GM12801 (cell line): ENCODE measurements around the gene MT1F.

Source experiments
- CTCF ChIP-seq: IDR thresholded peaks from one replicate; pipeline ENCODE4 v1.5.1; 2011; ENCODE audit warnings: control low read depth; ENCODE audit not compliant: insufficient read length; ENCODE audit errors: extremely low read depth

The MT1F gene

GRCh38 chr16:56695246-56695645 lies 37.5 kb downstream of the MT1F start:
- no peak for TF ChIP-seq CTCF

GRCh38 chr16:56697456-56698155 lies 39.8 kb downstream of the MT1F start:
- no peak for TF ChIP-seq CTCF

- no peak for TF ChIP-seq CTCF
These were observed 42.4 kb downstream of the MT1F start for GRCh38 chr16:56700195-56700594.

GRCh38 chr16:56700631-56701030 lies 42.9 kb downstream of the MT1F start:
- TF ChIP-seq CTCF: no peak

- no peak for TF ChIP-seq CTCF
These were observed 43.8 kb downstream of the MT1F start for GRCh38 chr16:56701534-56701933.

GRCh38 chr16:56702836-56703235 lies 45.1 kb downstream of the MT1F start:
- TF ChIP-seq CTCF: no peak
